Fibroblast of skin of right quadriceps (primary cell): ENCODE data around the gene WWC1.
A peak's percentile ranks its signal among the peaks of the same experiment; 100 is the strongest.
"Not testable (repeated sequence)": the region's sequence is repeated elsewhere in the genome, so short reads cannot be mapped to it uniquely, and the experiment has no call there.

Experiments
- DNase-seq: peaks from one replicate; pipeline ENCODE4 v3.0.0-alpha.2; 2013

The WWC1 gene

DNA sequence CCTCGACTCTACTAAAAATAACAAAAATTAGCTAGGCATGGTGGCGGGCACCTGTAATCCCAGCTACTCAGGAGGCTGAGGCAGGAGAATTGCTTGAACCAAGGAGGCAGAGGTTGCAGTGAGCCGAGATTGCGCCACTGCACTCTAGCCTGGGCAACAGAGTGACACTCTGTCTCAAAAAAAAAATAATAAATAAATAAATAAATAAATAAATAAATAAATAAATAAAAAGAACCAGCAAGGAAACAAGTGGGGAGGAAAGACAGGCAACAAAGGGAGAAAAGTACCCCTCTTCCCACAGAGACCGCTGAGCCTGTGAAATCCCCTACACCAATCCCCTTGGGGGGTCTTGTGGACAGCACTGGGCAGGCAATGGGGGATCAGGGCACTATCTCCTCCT is 4.6 kb upstream of the WWC1 start:
- not testable (repeated sequence) for DNase-seq

DNA sequence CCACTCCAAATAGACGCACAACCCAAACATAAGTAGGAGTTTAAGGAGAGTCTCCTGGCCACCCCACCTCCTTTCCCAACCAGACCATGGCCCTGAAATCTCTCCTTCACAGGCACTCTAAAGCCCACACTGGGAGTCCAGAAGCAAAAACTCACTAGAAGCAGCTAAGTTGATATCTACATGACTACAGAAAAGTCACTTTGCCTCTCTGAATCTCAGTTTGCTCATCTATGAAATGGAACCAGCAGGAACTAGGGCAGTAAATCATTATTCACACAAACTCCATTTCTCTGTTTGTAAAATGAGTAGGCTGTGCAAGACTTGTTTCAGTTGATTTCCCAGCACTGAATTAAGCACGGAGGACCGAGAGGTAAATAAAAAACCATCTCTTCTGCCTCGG is 4.1 kb upstream of the WWC1 start:
- DNase-seq: no peak

DNA sequence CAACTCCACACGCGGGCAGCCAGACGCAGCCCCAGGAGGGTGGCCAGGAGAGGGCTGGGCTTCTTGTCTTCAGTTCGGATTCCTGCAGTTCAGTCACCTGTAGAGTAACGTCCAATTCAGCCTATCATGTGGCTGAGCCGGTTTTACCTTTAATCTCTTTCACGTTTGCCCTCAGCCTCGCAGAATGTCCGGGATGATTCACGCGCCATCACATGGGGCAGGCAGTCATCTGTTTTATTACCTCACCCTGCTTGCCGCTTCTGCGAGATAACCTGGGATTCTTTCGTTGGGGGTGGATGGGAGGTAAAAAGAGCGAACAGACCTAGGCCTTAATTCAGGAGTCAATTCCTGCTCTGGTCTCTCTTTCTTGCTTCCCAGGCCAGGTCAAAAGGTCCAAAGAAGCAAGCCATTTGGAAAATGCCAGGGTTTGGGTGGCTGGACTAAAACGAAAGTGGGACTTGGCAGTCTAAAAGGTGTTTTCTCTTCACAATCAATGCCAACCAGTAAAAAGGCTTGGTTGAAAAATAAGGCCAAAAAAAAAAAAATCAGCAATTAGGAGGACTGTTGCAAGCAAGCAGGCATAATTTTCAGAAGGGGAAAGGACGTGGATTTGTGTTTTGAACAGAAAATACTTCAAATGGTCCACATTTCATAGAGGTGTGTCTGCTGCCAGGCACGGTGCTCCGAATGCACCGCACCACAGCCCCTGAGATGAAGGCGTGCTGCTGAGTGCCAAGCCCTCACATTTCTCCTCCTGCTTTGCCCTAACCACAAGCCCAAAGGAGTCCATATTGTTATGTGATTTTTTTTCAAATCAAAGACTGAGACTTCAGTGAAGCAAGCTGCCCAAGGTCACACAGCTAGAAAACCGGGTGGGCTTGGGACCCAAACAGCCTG is 2.8 kb upstream of the WWC1 start:
- DNase-seq: no peak

DNA sequence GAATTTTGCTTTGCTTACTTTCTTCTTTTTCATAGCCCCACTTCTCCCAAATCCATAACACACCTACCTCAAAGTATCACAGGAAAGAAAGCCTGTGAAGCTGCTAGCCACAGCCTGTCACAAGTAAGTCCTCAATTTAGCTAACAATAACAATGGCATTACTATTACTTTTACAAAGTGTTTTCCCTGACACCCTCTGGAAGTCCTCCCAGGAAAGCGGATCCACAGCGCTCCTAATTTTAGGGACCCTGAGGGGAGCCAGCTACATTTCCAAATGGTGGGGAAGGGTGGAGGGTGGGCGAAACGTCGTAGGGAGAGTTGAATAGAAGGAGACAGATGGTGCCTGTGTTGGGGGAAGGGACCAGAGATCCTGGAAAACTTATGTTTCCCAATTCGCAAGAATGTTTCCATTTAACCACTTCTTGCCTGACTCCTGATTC is 523 bp upstream of the WWC1 start:
- no peak for DNase-seq

DNA sequence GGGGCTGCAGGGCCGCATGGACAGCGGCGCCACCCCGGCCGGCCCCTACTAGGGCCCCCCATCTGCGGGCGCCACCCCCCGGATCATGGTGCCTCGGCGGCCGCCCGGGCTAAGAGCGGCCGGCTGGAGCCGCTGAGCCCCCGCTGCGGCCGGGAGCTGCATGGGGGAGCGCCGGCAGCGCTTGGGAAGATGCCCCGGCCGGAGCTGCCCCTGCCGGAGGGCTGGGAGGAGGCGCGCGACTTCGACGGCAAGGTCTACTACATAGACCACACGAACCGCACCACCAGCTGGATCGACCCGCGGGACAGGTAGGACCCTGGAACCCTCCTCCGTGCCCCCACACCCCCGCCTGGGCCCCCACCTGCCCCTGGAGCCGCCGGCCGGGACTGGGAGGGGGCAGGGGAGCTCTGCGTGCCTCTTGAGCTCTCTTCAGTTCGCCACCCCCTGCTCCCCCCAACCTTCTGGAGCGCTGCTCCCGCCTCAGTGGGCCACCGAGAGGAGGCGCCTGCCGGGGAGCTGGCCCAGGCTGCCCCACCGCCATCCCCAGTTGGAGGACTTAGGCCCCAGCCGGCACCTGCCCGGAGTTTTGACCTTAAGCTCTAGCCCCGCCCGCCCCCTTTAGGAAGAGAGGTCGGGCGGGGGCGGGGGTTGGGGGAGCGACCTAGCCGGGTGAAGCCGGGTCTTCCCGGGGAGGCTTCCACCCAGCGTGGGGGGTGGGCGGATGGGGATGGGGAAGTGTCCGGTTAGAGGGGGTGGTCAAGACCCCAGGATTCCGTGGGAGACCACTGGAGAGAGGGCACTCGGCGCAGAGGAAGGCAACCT is 730 bp downstream of the WWC1 start:
- DNase-seq: no peak

DNA sequence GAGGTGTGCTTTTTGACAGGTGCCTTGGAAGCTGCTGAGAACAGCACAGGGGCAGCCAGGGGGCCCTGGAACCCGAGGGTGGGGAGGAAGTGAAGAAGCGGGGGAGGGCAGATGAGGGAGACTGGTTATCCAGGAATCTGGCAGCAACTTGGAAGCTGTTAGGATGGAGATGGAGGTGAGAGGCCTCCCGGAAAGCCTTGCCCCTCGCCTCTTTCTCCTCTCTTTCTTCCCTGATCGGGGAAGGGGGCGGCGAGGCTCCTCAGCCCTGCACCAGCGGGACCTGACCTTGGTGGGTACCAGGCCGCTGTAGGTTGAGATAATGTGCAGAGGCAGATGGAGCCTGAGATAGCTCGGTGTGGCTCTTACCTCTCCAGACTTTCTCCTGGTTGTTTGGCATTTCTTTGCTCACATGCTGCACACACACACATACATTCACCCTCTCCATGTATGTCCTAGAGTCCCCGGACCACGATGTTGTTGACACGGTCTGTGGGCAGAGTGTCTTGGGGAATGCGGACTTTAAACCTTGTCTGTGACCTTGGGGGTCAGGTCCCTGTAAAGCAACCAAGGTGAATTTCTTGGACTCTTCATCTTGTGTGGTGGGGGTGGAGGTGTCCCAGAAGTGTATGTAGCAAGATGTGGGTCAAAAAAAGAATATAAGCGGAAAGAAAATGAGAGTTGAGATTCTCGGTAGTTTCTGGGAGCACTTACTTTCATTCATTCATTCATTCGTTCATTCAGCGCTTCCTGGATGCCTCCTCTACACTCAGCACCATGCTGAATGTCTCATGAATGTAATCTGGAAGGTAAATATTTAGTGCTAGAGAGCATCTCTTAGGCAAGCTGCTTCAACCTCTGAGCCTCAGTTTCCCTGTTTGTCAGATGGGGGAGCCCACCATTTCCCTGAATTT is 1.6 kb downstream of the WWC1 start:
- no peak for DNase-seq

DNA sequence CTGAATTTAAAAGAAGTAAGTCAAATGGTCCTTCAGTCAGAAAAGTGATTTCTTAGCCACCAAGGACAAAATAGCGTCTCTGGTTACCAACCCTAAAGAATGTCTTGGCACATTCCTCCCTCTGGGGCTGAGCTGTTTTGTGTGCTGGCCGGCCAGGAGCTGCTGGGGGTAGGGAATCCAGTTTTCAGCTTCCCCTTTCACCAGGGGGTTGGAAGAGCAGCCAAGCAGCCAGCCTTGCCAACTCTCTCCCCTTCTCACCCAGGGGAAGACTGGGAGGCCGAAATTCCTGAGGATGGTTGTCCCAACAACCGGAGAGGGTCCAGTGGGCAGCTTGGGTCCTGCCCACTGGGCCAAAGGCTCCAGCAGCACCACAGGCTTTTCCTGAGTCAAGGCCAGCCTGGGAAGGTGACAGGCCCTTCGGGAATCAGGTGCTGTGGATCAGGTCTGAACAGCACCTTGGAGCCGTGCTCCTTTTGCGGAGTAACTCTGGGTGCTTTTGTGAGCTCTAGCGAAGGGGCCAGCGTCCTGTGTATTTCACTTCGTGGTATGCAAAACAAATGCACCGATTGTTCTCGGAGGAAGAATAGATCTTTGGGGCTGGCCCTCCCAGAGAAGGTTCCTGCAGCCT is 4.2 kb downstream of the WWC1 start:
- peak; percentile 83 for DNase-seq

DNA sequence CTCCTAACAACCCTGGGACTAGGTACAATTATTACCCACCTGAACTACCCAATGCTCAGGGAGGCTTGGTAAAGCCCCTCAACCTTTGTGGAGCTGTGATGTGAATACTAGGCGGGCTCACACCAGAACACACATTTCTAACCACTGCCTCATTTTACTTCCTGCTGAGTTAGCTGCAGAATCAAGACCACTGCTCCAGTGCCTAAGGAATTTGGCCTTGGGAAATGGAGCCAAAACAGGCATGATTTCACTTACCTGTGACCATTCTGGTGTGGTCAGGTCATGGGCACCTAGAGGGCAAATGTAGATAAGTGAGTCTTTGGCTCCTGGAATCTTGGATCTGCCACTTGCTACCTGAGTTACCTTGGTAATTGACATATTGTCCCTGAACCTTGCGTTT is 5.2 kb downstream of the WWC1 start:
- DNase-seq: no peak

DNA sequence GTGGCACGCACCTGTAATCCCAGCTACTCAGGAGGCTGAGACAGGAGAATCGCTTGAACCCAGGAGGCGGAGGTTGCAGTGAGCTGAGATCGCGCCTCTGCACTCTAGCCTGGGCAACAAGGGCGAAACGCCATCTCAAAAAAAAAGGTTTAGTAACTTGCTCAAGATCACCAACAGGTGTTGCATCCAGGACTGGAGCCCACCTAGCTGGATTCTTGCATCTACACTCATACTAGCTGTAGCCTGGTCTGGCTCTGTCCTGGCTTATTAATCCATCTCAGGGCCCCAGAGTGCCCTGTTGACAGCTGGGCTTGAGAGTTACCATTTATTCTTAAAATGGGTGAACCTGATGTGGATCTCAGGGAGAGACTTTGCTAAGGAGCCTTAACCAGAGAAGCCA is 7.5 kb downstream of the WWC1 start:
- no peak for DNase-seq

DNA sequence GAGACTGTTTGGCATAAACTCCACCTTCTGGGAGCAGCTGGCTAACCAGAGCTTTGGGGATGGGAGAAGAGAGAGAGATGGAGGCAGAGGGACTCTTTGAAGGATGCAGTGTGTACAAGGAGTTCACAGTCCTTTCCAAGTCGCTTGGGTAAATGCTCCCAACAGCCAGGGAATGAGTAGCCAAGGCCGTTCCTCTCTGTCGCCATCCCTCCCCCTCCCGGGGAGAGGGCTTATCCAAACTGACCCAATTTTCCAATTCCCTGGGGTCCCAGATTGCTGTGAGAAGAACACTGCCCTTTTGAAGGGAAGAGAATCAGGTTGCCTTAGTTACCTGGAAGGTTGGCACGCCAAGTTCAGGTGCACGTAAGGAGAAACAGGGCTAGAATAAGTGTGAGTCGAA is 7.9 kb downstream of the WWC1 start:
- DNase-seq: no peak

DNA sequence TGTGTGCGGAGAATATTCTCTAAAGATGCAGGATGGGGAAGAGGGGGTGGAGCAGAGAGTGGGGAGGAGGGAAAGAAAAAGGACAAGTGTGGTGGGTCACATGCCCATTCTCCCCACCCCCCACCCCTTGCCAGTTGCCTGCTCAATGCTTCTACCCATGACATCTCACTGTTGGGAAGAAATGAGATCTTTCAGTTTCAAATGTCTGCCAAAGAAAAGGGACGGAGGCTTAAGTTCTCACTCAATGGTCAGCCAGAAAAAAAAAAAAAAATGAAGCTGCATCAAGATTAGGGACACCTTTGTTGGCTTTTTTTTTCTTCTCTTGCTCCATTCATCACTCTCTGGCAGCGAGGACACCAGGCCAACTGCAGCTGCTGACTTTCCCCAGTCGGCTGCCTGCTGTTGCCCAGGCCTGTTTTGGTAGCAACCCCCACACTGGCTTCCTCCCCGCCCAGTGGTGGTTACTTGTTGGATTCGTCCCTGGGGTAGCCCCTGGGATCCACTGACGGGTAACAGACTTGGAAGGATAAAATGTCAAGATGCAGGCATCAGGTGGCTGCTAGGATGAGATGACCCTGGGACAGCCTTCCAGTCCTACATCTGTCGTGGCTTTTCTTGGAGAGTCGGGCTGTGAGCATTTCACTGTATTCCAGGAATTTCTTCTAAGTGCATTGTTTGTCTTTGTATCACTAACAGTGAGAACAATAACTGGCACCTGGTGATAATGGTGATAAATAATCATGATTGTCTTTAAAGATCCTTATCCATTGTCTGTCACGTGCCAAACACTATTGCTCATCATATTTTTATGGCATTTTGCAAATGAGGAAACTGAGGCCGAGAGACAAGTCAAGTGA is 9.1 kb downstream of the WWC1 start:
- no peak for DNase-seq

DNA sequence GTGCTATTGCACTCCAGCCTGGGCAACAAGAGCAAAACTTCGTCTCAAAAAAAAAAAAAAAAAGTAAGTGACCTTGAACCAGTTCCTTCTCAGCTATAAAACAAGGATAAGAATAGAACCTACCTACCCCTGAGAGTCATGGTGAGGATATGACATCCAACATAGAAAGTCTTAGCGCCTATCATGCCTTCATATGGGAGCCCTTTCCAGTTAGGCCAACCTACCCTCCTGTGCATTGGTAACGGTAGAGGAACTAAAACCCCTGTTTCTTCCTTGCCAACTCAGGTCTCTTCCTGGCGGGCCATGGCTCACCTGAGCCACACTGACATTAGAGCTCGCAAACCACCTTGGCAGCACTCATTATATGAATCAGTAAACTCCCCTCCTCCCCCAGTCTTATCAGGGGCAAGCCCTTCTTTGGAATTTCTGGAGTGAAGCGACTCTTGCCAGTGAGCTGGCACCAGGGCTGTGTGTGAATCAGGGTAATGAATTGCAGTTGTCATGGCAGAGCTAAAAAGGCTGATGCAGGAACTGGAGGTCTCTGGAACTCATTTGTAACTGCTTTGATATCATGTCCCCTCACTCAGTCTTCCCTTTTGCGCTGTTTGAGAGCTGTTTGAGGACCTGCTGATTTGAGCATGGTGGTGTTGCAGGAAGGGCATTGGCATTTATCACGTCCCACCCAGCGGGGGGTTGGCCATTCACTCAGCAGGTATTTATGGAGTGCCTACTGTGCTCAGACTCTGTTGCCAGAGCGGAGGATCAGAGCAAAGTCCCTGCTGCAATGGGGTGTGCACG is 10.3 kb downstream of the WWC1 start:
- DNase-seq: no peak

DNA sequence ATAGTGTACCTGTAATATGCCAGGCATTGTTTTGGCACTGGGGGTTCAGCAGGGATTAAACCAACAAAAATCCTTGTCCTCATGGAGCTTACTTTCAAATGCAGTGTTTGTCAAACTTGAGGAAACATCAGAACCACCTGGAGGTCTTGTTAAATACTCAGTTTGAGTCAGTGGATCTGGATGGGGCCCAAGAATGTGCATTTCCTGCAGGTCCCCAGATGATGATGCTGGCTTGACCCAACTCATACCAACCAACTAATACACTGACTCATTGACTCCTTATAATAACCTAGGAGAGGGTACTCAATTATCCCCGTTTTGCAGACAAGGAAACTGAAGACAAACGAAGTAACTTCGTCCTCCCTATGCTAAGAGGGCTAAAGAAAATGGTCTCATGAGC is 11.3 kb downstream of the WWC1 start:
- peak; percentile 54 for DNase-seq

DNA sequence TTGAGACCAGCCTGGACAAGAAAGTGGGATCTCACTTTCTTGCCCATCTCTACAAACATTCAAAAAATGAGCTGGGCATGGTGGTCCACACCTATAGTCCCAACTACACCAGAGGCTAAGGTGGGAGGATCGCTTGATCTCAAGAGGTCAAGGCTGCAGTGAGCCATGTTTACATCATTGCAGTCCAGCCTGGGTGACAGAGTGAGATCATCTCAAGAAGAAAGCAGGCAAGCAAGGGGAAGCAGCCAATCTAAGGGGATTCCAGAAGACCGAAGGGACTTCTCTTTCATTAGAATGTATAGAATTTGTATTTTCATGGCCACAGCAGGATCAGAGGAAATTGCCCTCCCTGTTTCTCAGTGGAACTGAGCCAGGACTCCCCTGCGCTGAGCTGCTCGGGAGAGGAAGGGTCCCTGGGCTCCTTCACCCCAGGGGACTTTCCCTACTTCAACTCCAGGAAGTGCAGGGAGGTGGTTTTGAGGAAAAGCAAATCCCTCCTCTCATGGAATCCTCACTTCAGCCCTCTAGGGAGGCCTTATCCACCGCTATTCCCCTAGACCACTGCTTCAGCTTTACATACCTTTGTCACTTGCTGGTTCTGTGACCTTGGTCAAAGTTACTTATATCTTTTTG is 12.1 kb downstream of the WWC1 start:
- DNase-seq: no peak

DNA sequence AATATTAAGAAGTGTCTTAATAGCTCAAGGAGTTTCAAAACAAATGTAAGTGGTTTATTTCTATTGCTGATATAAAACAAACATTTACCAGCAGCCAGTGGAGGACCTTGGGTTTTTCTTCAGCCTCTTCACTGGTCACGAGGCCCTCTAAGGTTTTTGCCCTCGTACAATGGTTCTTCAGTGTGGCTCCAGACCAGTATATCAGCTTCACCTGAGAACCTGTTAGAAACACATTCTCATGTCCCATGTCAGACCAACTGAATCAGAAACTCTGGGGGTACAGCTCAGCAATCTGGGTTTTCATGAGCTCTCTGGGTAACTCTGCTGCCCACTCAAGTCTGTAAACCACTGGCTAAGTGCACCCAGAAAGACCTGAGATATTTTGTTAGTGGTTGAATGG is 12.9 kb downstream of the WWC1 start:
- DNase-seq: no peak

DNA sequence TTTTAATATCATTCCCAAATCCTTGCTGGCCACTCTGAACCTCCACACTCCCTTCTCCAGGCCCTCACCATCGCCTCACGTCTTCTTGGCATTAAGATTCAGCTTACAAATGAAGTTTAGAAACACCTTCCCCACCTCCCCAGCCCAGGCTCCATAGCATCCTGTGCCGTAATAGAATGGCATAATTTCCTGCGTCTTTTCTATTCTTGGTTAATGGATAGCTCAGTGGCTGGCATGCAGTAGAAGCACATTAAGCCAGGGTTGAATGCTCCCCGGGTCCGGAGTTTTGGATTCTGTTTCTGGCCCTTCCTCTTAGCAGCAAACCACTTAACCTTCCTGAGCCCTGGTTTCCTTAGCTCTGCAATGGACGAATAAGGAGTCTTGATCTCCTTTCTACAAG is 13.8 kb downstream of the WWC1 start:
- no peak for DNase-seq

DNA sequence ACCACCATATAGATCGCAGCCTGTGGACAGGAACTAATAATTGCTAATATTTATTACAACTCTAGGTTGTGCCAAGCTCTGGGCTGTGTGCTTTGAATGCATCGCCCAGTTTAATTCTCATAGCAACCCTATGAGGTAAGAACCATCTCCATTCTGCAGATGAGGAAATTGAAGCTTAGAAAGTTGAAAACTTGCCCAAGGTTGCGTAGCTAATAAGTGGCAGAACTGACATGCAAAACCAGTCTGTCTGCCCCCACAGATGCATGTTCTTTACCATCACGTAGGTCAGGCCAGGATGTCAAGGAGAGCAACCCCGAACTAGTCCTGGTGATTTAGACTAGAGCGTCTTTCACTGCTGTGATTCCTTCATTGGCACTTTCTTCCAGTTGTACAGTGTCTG is 15.6 kb downstream of the WWC1 start:
- no peak for DNase-seq

DNA sequence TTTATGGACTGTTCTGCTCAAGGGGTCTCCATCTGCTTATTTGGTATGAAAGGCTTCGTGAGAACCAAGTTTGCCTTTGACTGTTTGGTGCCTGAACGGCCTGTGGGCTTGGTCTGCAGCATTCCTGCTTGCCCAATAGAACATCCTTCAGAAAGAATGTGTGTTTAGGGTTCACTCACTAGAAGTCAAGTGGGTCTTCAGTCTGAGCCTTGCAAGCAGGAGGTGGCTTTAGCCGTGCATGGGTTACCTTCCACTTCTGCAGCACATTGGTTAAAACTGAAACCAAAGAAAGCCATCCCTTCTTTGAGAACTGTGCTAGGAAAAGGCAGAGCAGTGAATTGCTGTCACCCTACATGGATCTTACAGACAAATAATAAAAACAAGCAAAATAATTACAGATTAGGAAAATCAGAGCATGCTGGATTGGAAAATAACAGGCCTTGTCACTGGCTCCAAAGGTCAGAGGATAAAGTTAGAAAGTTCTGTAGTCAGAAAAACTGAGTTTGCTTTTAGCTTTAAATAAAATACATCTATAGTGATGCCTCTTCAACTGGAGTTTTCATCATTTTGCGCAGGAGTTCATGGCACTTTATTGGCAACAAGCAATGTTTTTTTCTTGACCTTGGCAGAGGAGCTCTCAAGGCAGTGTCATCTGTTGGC is 16.6 kb downstream of the WWC1 start:
- no peak for DNase-seq

DNA sequence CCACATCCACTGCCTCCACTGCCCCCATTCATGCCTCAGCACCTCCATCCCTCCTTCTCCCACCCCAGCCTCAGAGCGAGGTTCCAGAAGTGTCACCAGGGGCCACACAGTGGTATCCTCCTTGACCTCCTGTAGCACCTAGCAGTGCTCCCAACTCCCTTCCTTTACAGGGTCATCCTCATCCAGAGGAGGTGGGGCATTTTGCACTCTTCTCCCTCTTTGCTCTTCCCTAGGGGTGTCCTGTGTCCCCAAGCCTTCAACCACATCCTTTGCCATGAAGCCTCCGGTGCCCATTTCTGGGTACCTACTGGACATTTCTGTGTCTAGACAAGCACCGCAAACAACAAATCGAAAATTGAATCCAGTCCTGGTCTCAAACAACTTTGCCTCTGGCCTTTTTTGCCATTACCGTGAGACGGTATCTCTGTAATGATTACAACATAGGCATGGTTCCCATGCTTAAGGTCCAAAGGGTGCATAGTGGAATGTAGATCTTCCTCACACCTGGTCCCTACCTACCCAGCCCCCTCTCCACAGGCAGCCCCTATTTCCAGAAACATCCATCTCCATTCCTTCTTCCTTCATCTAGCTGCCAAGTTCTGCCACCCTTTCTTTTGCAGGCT is 17.6 kb downstream of the WWC1 start:
- no peak for DNase-seq
